CD4-positive, alpha-beta T cell treated with Interleukin-10 for 1 hour (primary cell): ENCODE data around the gene ZNF219.

Experiments used
- DNase-seq: peaks from one replicate; pipeline ENCODE4 v3.0.0-alpha.2; 2020

The ZNF219 gene

DNA sequence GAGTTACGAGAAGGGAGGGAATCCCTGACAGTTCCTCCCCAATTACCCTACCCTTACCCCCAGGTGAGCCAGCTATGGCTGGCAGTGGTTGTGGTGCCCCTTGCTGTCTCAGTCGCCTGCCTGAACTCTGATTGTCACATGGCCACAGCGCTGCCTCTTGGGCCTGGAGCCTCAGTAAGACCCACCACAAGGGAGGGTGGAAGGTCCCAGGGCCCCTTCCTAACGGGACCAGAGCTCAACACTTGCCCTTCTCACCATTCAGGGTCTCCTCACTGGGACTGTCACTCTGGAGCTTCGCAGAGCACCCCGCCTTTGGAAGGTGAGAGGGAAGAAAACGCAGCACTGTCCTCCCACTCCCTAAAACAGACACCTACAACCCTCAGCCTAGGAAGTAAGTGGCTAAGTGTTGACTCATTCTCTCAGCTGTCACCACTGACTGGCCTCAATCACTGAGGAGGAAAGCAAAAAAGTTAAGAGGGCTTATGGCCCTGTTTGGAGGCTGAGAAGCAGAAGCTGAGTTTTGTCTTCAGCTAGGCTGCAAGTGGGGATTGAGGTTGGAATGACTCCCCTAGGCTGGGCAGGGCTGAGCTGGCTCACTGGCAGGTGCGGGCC lies 3.5 kb upstream of the ZNF219 start:
- DNase-seq = no peak

DNA sequence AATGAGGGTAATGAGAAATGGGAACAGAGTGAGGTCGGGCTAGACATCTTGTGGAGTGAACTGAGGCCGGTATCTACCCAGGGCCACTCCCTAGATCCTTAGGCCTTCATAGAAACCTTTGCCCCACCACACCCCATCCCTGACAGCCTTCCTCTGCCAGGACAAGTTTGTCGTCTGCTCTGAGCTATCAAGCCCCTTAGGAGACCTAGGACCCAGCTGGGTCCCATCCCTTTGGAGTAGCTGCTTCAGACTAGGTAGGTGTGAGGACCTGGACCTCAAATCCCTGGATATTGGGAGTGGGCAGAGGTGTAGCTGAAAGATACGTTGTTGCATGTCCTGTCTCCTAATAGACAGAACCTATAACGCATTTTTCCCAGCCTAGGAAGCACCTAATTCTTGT lies 2.5 kb upstream of the ZNF219 start, which contains the start of gene TMEM253:
TSS of gene TMEM253 (plus strand) at position 136 of the 400 bp plus-strand sequence. CDS start 278 bp downstream, outside the sequence.
- DNase-seq = no peak

DNA sequence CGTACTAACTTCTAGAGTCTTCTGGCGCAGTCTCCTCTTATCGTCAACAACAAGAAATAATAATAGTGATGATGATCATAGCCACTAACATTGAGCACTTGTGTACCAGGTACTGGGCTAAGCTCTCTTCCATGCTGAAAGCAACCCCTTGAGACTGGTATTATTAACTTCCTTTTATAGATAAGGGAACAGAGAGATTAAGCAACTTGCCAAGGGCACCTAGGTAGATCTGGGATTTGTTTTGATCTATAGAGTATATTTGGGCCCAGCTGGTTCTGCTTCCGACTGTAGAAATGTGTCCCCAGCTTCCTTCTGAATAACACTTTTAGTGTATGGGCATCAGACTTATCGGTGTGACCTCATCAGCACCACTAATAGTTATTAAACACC lies 1.1 kb upstream of the ZNF219 start:
- no peak for DNase-seq

DNA sequence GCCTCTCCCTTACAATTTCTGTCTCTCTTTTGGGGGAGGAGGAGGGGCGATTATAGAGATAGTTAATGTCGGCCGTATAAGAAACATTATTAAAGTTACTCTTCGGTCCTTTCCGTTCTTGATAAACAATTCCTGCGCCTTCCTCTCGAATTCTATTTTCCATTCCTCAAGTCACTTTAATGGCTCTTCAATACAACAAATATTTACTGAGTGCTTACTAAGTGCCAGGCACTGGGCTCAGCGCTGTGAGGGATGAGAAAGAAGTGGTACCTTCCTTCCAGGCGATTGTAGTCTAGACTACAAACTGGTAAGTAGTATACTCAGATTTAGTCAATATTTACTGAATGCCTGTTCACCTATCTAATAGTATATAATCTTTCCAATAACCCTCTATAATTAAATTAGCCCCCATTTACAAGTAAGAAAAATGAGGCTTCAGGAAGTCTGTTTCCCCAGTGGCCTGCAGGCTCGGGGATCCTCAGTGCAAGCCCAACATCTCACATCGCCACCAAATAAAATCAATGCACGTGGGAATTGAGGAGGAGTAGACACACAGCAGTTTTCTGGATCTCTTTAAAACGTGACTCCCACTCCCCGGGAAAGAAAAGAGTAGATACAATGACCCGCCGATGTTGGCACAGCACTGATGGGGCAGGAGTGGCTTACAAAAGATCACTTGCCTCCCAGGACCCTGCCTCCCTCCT lies 589 bp upstream of the ZNF219 start:
- no peak for DNase-seq

DNA sequence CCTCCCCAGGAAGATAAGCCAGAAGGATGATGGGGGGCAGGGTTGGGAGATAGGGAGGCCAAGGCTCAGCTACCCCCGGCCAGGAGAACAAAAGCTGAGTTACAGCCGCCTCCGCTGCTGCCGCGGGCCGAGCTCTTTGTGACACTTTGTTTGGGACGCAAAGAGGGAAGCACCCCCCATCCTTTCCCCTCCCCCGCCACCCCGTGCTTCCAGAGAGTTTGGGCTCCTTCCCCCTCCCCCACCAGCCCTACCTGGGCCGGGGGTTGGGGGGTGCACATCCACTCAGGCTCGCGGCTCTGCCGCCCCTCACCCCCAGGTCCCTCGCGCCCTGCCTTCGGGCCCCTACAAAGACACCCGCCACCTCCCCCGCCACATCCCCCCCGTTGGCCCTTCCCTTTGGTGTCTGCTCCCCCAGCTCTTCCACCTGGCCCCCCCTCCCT lies 799 bp downstream of the ZNF219 start:
- no peak for DNase-seq

DNA sequence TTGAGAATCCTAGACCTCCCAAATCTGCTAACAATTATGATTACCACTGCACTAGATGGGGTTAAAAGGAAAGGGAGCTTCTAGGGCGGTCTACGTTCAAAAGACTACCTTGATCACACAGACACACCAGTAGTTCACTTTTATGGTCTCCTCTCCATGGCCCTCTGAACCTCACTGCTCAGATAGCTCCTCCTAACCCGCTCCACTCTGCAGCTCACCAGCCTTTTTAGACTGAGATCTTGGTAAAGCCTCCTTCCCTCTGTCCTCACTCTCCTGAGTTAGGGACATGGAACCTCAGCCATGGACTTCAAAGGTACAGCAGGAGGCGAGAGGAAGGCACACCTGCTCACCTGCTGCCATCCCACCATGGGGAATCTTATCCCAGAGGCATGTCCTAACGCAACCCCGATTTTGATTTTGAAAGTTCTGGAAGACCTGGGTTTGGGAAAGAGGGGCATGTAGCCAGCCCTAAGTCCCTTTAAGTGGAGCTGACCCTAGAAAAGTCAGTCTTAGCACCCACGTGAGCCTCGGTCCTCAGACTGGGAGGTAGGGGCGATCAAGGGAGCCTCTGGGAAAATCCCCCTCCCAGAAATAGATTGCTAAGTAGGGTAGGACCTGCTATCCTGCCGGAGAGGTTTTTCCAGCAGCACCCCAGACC lies 1.3 kb downstream of the ZNF219 start:
- no peak for DNase-seq

DNA sequence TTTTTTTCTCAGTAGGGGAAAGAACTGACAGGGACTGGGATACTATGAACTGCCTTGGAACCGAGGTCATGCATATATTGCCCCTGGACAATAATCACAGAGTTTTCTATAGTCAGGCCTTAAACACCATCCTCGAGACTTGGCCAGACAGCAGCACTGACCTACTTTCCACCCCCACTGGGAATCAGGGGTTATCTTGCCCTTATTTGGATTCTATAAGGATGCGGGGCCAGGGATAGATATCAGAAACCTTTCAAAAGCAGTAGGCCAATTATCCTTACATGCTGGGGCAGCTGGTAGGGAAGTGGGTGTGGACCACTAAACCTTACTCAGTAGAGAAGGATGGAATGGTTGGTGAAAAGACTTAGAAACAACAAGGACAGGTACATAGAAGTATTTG lies 2.0 kb downstream of the ZNF219 start:
- no peak for DNase-seq

DNA sequence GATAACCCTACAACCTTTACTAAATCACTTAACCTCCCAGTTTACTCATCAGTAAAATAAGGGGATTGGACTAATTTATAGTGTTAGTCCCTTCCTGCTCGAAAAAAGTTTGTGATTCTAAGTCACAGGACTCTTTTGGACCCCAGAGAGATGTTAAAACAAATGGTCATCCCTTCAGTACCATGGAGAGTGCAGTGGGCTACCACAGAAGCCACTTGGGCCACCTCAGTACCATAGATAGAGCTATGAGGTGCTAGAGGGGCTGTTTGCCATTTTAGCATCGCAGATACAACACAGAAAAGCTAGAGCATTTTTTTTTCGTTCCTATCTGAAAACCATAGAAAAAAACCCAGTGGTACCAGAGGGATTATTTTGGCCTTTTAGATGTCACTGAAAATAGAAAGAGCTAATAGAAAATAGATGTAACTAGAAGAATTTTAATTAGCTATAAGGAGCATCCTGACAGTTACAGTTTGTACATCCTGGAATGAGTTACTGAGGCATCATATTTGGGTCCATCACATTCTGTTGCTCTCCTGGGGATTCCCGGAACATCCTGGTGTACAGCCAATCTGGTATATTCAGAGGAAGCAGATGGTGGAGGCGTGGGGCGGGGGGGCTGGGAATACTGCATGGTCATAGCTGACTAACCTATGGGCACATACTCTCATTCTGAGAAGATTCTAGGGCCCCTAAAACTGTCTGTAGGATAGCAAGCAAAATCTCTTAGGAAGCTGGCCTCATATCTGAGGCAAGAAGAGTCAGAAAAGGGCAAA lies 2.8 kb downstream of the ZNF219 start:
- DNase-seq = no peak

DNA sequence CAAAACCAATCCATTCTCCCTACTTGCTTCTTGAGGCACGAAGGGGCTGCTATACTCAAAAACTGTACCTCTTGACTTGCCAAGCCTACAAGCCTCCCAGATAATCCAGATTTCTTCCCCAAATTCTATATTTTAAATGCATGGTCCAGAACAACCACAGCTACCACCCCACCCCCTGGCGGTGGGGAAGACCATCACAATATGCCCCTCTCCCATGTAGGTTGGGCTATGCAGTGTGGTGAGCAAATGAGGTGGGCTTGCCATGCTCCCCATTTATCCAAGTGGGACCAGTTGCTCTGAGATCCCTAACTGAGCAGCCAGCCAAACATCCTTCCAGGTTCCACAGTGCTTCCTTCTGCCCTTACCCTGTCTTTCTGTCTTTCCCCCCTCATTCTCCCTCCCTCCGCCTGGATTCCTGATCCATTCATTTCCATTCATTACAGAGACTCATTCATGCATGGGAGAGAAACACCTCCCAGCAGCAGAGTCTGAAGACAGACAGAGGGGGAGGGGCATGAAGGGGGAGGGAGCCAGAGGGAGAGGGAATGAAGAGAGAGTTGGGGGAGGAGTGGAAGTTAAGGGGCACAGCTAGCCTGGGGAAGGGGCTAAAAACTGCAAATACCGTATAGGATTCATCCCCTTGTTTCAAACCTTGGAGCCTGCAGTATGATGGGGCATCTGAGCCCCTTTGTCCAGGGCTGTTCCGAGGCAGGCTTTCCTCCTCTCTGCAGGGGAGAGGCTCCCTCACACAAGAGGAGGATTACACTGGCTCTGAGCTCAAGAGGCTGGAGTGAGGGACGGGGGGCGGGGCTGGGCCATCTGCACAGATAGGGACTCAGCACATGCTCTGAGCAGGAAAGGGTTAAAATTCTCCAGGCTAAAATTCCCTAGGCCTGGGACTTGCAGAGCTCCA lies 4.4 kb downstream of the ZNF219 start:
- no peak for DNase-seq

DNA sequence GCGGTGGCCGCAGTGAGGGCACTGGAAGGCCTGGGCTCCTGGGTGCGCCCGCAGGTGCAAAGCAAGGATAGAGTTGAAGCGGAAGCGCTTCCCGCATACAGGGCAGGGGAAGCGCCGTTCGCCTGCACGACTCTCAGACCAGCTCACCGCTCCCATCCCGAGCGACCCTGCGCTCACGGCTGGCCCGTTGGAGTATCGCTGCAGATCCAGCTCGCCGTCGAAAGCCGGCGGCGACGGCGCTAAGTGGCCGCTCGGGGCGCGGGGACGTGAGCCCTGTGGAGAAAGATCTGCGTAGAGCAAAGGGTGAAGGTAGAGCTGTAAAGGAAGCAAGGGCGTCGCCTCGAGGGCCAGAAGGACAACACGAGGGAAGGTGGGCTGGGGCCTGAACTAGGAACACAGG lies 5.4 kb downstream of the ZNF219 start:
- DNase-seq = no peak

DNA sequence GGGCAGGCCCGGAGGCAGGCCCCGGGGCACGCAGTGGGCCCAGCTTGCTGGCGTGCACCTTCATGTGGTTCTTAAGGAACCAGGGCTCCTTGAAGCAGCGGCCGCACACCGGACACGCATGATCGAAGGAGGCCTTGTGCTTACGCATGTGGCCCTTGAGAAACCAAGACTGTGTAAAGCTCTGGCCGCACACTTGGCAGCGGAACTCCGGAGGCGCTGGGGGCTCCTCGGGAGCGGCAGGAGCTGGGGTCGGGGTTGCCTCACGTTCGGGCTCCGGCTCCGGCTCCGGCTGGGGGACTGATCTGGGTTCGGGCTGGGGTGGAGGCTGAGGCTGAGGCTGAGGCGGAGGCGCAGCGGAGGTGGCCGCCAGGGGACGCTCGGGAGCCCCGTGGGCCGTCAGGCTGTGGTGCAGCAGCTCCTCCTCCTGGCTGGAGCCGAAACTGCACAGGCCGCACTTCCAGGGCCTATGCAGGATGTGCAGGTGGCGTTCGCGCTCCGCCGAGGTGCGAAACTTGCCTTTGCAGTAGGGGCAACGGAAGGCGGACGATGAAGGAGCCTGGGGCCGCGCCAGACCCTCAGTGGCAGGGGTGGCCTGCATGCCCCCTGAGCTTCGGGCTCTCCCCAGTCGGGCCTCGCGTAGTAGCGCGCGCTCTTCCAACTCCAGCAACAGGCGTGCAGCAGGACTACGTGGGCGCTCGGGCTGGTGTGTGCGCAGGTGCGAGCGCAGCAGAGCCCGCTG lies 6.0 kb downstream of the ZNF219 start:
- DNase-seq = peak; percentile 91

DNA sequence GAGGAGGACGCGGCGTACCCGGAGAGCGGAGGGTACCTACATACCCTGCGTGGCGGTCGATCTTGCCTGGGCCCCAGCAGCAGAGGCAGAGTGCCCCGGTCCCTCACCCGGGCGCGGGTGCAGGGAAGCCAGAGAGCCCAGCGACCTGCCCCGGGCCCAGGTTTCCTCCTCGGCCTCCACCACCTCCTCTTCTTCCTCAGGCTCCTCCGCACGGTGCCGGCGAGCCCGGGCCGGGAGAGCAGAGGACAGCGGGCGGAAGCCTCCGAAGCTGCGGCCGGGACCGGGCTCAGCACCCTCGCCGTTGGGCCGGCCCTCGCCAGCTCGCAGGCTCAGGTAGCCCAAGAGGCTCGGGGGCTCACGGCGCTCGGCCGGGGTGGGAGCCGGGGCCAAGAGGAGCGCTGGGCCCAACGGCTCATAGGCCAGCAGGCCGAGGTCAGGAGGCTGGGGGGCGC lies 6.6 kb downstream of the ZNF219 start:
- DNase-seq = no peak

DNA sequence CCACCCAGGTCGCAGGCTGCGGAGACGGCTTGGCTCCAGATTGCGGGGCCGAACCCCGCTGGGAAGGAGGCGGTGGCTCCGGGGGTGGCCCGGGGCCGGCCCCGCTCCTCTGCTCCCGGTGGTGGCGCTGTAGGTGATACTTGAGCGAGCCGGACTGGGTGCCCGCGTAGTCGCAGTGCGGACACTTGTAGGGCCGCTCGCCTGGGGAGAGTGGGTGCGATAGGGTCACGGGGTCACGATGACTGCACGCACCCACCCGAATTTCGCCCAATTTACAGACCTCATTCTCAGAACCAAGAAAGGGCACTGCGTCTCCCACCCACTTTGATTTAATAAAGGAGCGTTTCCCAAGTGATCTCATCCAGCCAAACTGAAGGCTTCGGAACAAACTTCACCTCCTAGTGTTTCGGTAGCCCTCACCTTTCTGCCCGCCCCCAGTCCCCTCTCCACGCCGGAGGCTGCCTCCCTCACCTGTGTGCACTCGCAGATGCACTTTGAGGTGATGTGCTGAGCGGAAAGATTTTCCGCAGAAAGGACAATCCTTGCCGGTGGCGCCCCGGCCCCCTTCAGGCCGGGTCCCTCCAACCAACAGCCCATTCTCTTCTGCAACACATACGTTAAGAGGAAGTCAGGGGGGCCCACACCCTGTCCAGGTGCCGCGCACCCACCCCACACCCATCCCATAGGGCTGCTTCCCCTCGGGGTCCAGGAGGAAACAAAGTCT lies 7.4 kb downstream of the ZNF219 start:
- no peak for DNase-seq

DNA sequence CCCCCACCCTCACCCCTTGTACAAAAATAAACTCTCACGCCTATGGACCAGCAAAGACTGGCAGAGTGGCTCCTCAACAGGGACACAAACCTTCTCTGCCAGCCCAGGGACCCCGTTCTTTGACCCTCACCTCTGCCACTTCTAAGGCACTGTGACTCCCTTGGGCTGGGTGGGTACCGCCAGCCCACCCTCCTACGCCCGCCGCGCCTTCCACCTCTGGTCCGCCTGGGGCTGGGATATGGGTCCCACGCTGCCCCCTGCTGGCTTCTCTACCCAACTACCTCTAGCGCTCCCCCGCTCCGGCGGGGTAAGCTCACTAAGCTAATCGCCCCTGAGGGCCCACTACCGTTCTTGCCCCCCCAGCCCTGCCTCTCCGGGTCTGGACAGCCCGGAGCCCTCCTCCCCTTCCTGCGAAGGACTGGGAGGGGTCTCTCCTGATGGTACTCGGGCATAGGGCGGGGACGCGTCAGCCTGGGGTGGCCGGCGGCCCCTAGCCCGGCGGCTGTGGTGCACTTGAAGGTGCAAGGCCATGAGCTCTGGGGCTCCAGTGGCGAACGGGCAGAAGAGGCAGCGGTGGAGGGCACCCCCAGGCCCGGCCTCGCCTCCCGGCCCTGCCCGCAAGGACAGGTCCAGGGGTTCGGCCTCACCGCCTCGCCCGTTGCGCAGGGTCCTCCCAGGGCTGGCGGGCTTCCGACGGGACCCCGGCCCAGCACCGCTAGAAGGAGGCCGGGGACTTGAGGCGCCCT lies 8.1 kb downstream of the ZNF219 start:
- DNase-seq = peak; percentile 33

DNA sequence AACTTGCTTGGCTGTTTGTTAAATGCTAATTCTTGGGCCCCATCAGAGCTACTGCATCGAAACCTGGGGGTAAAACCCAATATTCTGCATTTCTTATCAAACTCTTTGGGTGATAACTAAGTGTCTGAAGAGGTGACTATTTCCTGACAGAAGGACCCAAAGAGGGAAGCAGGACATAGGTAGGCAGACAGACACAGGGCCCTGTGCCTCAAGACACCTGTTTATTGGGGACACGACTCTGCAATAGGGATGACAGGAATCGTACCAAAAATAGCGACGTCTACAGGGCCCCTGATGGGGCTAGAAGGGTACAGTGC lies 8.6 kb downstream of the ZNF219 start:
- DNase-seq = no peak

DNA sequence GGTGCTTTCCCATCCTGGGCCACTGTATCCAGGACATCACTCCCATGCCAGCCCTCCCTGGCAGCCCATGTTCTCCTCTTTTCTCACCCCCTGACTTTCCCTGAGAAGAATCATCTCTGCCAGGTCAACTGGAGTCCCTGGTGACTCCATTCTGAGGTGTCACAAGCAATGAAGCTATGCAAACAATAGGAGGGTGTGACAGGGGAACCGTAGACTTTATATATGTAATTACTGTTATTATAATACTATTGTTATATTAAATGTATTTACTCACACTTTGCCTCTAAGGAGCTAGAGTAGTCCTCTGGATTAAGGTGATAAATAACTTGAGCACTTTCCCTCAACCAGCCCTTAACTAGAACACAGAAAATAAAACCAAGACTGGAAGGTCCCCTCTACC lies 9.2 kb downstream of the ZNF219 start:
- no peak for DNase-seq

DNA sequence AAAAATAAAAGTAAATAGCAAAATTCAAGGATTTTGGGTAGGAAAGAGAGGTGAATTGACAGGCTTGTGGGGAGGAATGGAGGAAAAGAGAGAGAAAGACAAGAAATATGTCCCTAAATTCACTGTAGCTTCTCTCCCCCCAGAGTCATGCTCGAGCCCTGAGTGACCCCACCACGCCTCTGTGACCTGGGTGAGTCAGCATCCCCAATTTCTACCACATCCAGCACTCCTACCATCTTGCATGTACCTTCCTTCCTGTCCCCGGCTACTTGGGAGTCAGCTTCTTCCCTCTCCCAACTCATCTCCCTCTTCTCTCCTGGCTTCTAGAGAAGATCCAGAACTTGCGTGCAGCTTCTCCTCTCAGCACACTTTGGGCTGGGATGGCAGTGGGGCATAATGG lies 9.8 kb downstream of the ZNF219 start:
- no peak for DNase-seq

DNA sequence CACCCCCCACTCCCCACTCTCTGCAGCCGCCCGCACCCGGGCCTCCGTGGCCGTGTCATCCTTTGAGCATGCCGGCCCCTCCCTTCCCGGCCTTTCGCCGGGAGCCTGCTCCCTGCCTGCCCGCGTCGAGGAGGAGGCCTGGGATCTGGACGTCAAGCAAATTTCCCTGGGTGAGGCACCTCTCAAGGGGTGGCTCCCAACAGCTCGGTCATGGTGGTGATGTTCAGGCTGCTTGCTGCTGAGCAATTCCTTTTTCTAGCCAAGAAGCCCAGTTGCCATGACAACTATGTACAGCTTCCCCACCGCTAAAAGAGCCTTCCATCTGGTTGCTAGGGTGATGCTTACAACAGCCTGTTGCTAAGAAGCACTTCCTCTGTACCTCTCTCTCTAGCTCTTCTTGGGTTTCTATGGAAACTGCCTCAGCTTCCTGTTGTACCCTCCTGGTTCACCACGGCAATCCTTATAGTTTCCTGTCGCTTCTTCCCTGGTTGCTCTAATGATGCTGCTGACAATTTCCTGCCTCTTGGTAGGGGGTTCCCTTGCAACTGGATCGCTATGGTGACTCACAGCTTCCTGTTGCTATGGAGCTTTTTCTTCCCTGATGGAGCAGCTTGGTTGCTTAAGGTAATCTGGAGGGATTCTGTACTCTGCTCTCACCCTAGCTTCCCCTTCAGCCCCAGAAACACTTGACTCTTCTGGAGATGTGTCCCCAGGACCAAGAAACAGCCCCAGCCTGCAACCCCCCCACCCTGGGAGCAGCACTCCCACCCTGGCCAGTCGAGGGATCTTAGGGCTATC lies 11.0 kb downstream of the ZNF219 start:
- peak; percentile 95 for DNase-seq

DNA sequence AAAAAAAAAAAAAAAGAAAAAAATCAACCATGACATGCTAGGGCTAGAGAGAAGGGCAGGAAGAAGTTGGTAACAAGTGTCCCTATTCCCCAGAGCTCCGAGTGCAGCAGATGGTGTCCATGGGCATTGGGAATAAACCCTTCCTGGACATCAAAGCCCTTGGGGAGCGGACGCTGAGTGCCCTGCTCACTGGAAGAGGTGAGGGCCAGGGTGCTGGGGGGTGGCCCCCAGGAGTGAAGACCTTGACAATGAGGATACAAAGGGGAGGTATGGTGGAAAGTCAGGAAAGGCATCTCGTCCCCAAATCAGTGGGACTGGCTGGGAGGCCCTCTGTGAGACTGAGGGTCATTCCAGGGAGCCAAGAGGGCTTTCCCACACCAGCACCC lies 11.6 kb downstream of the ZNF219 start:
- DNase-seq = no peak
